HG03066 (cell line): Measurements from ENCODE around the gene DENND4C.
"Not testable (repeated sequence)": the region's sequence is repeated elsewhere in the genome, so short reads cannot be mapped to it uniquely, and the experiment has no call there.

ENCODE experiments used
- ATAC-seq: cut with Tn5 transposase; IDR thresholded peaks from one replicate; pipeline ENCODE4 v1.9.1; 2021; ENCODE audit warnings: low read depth; ENCODE audit not compliant: unreplicated experiment

The DENND4C gene

DNA sequence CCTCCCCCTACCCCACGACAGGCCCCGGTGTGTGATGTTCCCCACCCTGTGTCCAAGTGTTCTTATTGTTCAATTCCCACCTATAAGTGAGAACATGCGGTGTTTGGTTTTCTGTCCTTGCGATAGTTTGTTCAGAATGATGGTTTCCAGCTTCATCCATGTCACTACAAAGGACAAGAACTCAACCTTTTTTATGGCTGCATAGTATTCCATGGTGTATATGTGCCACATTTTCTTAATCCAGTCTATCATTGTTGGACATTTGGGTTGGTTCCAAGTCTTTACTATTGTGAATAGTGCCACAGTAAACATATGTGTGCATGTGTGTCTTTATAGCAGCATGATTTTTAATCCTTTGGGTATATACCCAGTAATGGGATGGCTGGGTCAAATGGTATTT, 35.1 kb downstream of the DENND4C start:
- not testable (repeated sequence) for ATAC-seq

DNA sequence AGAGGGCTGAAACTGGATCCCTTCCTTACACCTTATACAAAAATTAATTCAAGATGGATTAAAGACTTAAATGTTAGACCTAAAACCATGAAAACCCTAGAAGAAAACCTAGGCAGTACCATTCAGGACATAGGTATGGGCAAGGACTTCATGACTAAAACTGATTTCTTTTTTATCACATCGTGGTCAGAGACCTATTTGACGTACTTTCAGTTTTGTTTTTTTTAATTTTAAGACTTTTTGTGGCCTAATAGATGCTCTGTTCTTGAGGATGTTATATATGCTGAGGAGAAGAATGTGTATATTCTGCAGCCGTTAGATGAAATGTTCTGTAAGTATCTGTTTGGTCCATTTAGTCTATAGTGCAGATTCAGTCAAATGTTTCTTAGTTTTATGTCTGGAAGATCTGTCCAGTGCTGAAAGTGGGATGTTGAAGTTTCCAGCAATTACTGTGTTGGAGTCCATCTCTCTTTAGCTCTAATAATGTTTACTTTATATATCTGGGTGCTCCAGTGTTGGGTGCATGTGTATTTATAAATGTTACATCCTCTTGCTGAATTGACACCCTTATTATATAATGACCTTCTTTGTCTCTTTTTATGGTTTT, 36.4 kb downstream of the DENND4C start:
- not testable (repeated sequence) for ATAC-seq

GRCh38 chr9:19269582-19269981, 39.1 kb downstream of the DENND4C start:
- ATAC-seq: no peak

- no peak for ATAC-seq
Measured at GRCh38 chr9:19270421-19270949, 40.0 kb downstream of the DENND4C start.

DNA sequence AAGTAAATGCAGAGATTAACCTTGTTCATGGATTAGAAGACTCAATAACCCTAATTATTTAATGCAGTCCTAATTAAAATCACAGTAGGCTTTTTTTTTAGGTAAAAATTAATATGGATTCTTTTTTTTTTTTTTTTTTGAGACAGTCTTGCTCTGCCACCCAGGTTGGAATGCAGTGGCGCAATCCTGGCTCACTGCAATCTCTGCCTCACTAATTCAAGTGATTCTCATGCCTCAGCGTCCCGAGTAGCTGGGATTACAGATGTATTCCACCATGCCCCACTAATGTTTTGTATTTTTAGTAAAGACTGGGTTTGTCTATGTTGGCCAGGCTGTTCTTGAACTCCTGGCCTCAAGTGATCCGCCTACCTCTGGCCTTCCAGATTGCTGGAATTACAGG, 40.6 kb downstream of the DENND4C start:
- ATAC-seq: no peak

DNA sequence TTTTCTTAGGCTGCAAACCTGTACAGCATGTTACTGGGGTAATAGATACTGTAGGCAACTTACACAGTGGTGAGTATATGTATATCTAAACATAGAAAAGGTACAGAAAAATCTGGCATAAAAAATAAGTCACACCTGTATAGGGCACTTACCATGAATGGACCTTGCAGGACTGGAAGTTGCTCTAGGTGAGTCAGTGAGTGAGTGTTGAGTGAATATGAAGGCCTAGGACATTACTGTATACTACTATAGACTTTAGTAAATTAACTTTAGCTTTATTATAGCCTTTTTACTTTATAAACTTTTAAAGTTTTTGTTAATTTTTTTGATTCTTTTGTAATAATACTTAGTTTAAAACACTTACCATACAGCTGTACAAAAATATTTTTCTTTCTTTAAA, 51.3 kb downstream of the DENND4C start:
- ATAC-seq: no peak

DNA sequence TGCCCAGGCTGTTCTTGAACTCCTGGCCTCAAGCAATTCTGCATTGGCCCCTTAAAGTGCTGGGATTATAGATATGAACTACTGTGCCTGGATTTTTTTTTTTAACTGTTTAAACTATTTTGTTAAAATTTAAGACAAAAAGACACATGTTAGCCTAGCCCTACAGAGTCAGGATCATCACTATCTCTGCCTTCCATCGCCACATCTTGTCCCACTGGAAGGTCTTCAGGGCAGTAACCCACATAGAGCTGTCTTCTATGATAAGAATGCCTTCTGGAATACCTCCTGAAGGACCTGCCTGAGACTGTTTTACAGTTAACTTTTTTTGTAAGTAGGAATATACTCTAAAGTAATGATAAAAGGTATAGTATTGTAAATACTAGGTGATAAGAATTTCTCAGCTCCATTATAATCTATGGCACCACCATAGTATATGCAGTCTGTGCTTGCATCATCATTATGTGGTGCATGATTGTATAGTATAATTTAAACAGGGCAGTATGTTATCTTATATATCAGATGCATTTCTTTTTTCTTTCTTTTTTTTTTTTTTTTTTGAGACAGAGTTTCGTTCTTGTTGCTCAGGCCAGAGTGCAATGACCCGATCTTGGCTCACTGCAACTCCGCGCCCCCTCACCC, 52.7 kb downstream of the DENND4C start:
- ATAC-seq: no peak

GRCh38 chr9:19284729-19285128, 54.2 kb downstream of the DENND4C start:
- ATAC-seq: no peak

DNA sequence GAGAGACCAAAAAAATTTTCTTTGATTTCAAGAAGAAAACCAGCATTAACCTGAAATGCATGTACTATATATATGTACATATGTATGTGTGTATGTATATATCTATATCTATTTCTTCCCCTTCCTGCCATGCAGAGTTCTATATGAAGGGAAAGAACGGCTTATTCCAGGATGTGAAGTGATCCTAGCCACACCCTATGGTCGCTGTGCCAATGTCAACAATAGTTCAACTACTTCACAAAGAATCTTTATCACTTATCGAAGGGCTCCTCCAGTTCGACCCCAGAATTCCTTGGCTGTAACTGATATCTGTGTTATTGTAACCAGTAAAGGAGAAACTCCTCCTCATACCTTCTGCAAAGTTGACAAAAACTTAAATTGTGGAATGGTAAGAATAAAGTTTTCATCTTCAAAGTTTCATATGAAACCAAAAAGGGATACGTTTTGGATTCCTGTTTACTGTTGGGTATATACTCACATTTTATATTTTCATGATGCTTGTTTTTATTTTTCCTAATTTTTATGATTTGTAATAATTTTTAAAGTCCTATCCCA, 56.2 kb downstream of the DENND4C start:
- no peak for ATAC-seq

DNA sequence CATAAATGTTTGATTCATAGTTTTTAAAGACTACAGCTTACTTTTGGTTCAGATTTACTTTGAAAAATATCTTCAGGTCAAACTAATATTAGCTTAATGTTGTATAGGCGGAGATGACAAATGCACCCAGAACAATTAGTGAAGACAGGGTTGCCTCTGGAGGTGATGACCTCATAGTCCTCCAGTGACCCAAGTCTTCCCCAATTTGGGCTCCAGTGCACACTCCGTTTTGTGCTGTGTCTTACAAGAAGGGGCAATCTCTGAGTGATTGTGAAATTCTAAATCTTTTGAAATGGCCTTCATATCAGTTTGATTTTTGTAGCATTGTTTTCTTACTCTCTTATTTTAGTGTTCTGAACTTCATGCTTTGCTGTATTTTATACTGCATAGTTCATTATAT, 57.6 kb downstream of the DENND4C start:
- ATAC-seq: no peak

DNA sequence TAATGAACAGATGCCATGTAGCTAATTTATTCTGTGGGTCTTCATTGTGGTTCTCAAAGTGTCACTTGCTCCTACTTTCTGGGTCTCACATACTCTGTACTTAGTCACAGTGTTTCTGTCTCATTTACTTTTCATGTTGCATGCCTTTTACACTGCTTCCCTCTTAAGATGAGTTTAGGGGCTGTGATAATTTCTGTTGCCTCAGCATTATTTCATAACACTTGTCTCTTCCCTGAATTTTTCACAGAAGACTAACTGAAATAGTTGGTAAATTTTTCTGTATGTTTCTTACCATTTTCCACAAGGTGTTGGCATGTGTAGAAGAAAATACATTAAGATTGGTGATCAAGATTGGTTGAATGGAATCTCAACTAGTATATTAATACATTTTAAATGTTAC, 59.6 kb downstream of the DENND4C start:
- no peak for ATAC-seq

- no peak for ATAC-seq
Measured at GRCh38 chr9:19294219-19294618, 63.7 kb downstream of the DENND4C start.

DNA sequence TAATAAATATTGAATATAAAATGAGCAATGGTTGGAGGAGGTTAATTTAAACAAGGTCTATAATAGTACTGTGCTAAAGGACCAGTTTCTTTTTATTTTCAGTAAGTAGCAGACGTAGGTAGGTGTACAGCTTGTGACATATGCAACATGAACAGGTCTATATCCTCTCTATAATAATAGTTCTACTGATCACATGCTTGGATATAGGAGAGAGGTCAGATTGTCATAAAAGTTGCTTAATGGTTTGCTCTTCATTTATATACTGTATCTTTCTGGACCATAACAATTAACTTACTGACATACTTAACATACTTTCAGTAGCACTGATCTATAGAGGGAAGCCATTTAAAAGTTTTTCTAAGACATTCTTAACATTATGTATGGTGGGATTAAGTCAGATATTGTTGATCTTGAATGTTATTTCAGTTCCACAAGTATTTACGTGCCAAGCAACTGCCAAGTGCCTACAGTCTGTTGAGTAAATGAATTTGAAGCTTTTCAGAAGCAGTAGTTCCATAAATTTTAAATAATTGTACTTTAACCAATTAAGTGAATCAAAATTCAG, 68.0 kb downstream of the DENND4C start:
- no peak for ATAC-seq

DNA sequence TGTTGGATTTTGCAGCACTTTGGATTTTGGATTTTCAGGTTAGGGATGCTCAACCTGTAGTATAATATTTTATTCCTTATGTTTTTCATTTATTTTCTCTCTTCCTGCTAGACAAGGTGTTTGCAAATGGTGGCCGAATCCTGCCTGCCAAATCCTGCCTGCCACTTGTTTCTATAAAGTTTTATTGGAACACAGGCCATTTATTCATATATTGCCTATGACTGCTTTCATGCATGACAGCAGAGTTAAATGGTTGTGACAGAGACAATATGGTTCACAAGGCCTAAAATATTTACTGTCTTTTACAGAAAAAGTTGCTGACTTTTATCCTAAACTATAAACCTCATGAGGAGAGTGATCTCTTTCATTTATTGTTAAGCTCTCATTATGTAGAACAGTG, 72.7 kb downstream of the DENND4C start:
- ATAC-seq: no peak

DNA sequence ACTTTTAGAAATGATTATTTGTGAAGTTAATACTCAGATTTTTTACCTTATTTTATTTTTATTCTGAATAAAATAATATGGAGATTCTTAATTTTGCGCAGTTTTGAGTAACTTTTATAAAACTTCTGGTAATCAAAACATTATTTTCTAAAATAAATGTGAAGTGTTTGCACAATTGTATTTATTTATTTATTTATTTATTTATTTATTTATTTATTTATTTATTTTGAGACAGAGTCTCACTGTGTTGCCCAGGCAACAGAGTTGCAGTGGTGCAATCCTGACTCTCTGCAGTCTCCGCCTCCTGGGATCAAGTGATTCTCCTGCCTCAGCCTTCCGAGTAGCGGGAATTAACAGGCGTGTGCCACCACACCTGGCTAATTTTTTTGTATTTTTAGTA, 76.1 kb downstream of the DENND4C start:
- ATAC-seq: no peak

GRCh38 chr9:19310246-19310645, 79.8 kb downstream of the DENND4C start:
- no peak for ATAC-seq

GRCh38 chr9:19313573-19313972, 83.1 kb downstream of the DENND4C start:
- ATAC-seq: no peak

DNA sequence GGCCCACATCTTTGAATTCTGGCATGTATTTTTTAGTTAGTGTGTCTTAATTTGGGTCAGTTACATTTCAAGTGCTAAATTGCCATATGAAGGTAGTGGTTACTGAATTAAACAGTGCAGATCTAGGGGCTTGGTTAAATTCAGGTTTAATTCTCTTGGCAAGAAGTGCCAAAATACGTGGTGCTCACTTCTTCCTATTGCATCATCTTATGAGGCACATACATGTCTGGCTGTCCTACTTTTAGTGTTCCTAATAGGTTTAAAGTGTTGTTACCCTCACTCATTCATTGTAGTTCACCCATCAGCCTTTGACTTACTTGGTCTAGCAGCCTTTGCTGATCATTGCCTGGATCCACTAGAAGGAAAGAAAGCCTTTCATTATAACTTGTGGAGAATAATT, 90.0 kb downstream of the DENND4C start:
- ATAC-seq: no peak

DNA sequence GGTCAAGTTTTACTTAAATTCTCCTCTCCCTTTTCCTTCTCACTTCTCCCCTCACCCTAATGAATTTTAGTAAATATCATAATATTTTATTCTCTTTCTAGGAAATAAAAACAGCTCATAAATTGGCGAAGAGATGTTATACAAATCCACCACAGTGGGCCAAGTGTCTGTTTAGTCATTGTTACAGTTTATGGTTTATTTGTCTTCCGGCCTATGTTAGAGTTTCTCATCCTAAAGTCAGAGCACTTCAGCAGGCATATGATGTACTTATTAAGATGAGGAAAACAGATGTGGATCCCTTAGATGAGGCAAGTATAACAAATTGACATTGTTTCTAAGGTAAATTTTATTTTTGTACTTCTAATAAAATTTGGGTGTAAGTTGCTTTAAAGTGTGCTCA, 101.4 kb downstream of the DENND4C start:
- ATAC-seq: no peak

GRCh38 chr9:19336166-19336565, 105.7 kb downstream of the DENND4C start:
- ATAC-seq: no peak

GRCh38 chr9:19342947-19343346, 112.5 kb downstream of the DENND4C start:
- ATAC-seq: no peak

DNA sequence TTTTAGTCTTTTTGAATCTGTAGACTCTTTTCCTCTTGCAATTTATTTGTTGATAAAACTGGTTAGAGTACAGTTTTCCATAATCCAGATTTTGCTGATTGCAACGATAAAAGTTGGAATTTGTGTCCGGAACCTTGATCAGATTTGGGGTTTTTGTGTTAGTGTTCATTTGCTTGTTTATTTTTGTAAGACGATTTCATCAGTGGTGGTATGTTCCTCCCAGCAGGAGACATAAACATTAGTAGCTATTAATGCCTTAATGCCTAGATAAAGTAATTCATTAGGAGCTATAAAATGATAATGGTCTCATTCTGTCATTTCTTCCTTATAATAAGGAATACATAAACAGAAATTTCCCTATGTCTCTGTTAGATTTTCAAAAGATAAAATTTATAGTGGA, 128.2 kb downstream of the DENND4C start:
- ATAC-seq: no peak
